Liver (tissue), 9 donors: ENCODE results near the gene WASF2. TPM values are rescaled to one million over a fixed set of nuclear protein-coding genes. Genes with fewer than 3 reads are reported as not detected.

Experiments used
- DNase-seq: peaks from one replicate; pipeline ENCODE4 v3.0.0-alpha.2; 2017; ENCODE audit warnings: low spot score
- H3K27ac ChIP-seq, 2 donors: one replicate each; pipeline ENCODE4 v1.7.0; 2013; ENCODE audit warnings: inconsistent platforms in 2 of 2, low read length in 2 of 2, control low read depth in 1 of 2, low read depth in 1 of 2, mild to moderate bottlenecking in 1 of 2
- H3K27me3 ChIP-seq, 4 donors: one replicate each; pipeline versions ENCODE4 v1.6.1 to v1.7.0; 2013; ENCODE audit warnings: low read length in 3 of 4, inconsistent platforms in 1 of 4, mild to moderate bottlenecking in 1 of 4, moderate library complexity in 1 of 4; ENCODE audit not compliant: control insufficient read depth in 4 of 4, insufficient read depth in 4 of 4
- H3K36me3 ChIP-seq, 4 donors: one replicate each; pipeline versions ENCODE4 v1.6.1 to v1.7.0; 2013; ENCODE audit warnings: low read length in 3 of 4, mild to moderate bottlenecking in 3 of 4, low read depth in 1 of 4, moderate library complexity in 1 of 4; ENCODE audit not compliant: control insufficient read depth in 4 of 4, insufficient read depth in 3 of 4
- H3K4me1 ChIP-seq, 4 donors: one replicate each; pipeline versions ENCODE4 v1.6.1 to v1.7.0; 2013; ENCODE audit warnings: low read length in 3 of 4, mild to moderate bottlenecking in 3 of 4, moderate library complexity in 1 of 4; ENCODE audit not compliant: control insufficient read depth in 4 of 4, insufficient read depth in 4 of 4
- H3K4me3 ChIP-seq, 3 donors: one replicate each; pipeline versions ENCODE4 v1.6.1 to v1.7.0; 2013; ENCODE audit warnings: low read length in 3 of 3, control low read depth in 1 of 3, low read depth in 1 of 3, mild to moderate bottlenecking in 1 of 3
- H3K9ac ChIP-seq, 2 donors: one replicate each; pipeline ENCODE4 v1.7.0; 2013; ENCODE audit warnings: low read length in 2 of 2, mild to moderate bottlenecking in 2 of 2, moderate library complexity in 2 of 2, control low read depth in 1 of 2, low read depth in 1 of 2
- H3K9me3 ChIP-seq, 4 donors: one replicate each; pipeline versions ENCODE4 v1.6.1 to v1.7.0; 2013; ENCODE audit warnings: low read length in 3 of 4; ENCODE audit not compliant: control insufficient read depth in 4 of 4
- EGR1 ChIP-seq, 2 donors: IDR thresholded peaks; 2 replicates each; pipeline ENCODE4 v1.6.1; 2016 to 2018; ENCODE audit warnings: antibody characterized with exemption in 2 of 2, low read depth in 2 of 2
- FOXA1 ChIP-seq: IDR thresholded peaks from 2 replicates; pipeline ENCODE4 v1.6.1; 2016; ENCODE audit warnings: antibody characterized with exemption
- FOXA2 ChIP-seq: IDR thresholded peaks from 2 replicates; pipeline ENCODE4 v1.6.1; 2016; ENCODE audit warnings: antibody characterized with exemption
- GABPA ChIP-seq, 2 donors: IDR thresholded peaks in 1 of 2; conservative IDR thresholded peaks in 1 of 2; 2 replicates each; pipeline ENCODE4 v1.6.1; 2016; ENCODE audit warnings: antibody characterized with exemption in 2 of 2, mild to moderate bottlenecking in 1 of 2, moderate library complexity in 1 of 2
- HNF4A ChIP-seq, 2 donors: conservative IDR thresholded peaks; 2 replicates each; pipeline ENCODE4 v1.6.1; 2016; ENCODE audit warnings: antibody characterized with exemption in 2 of 2, mild to moderate bottlenecking in 2 of 2
- HNF4G ChIP-seq: IDR thresholded peaks from 2 replicates; pipeline ENCODE4 v1.6.1; 2016; ENCODE audit warnings: antibody characterized with exemption
- JUND ChIP-seq, 2 donors: IDR thresholded peaks; 2 replicates each; pipeline ENCODE4 v1.6.1; 2016; ENCODE audit warnings: antibody characterized with exemption in 2 of 2
- NR2F2 ChIP-seq: IDR thresholded peaks from 2 replicates; pipeline ENCODE4 v1.6.1; 2016; ENCODE audit warnings: antibody characterized with exemption
- RAD21 ChIP-seq, 2 donors: IDR thresholded peaks; 2 replicates each; pipeline ENCODE4 v1.6.1; 2016; ENCODE audit warnings: antibody characterized with exemption in 2 of 2, mild to moderate bottlenecking in 2 of 2
- RXRA ChIP-seq, 2 donors: IDR thresholded peaks; 2 replicates each; pipeline ENCODE4 v1.6.1; 2017 to 2018; ENCODE audit warnings: antibody characterized with exemption in 2 of 2, mild to moderate bottlenecking in 1 of 2
- SP1 ChIP-seq: IDR thresholded peaks from 2 replicates; pipeline ENCODE4 v1.6.1; 2018; ENCODE audit warnings: antibody characterized with exemption, mild to moderate bottlenecking
- TAF1 ChIP-seq: conservative IDR thresholded peaks from 2 replicates; pipeline ENCODE4 v1.6.1; 2016; ENCODE audit warnings: antibody characterized with exemption, mild to moderate bottlenecking
- YY1 ChIP-seq: IDR thresholded peaks from 2 replicates; pipeline ENCODE4 v1.6.1; 2016; ENCODE audit warnings: antibody characterized with exemption, mild to moderate bottlenecking
- WGBS: extraction: QIAGEN DNeasy Blood & Tissue Kit; methylation state at CpG from one replicate; pipeline ENCODE4 v1.1.7; 2013; 5-methylcytosine and 5-hydroxymethylcytosine counted together
- polyA plus RNA-seq, 2 donors: library from polyadenylated mRNA; stranded (reverse) in 1 of 2; unstranded in 1 of 2; fragments of 200-250 nt in 1 of 2; fragments of >200 nt in 1 of 2; fragmentation: Nextera tagmentation in 1 of 2; extraction: Ambion mirVana in 1 of 2; gene quantifications; one replicate each; pipeline versions ENCODE4 v1.2.1 to v1.2.3, GENCODE V29; 2013 to 2015
- total RNA-seq, 2 donors: library from RNA; depleted of rRNA; stranded (reverse); fragments of >200 nt; gene quantifications; one replicate each; pipeline ENCODE4 v1.2.3, GENCODE V29; 2014
- TF ChIP-seq, protein P1 (sequence below): IDR thresholded peaks from 2 replicates; pipeline ENCODE4 v1.6.1; 2016; ENCODE audit warnings: antibody characterized with exemption
- TF ChIP-seq, protein P2 (sequence below): IDR thresholded peaks from 2 replicates; pipeline ENCODE4 v1.6.1; 2016; ENCODE audit warnings: antibody characterized with exemption
- TF ChIP-seq, protein P3 (sequence below): IDR thresholded peaks from 2 replicates; pipeline ENCODE4 v1.6.1; 2016; ENCODE audit warnings: antibody characterized with exemption, mild to moderate bottlenecking
- TF ChIP-seq, protein P4 (sequence below): fragments of 150-350 bp; IDR thresholded peaks from 2 replicates; pipeline ENCODE4 v1.5.1; 2017; ENCODE audit warnings: improper control_type of control experiment, low read depth, low read length; ENCODE audit not compliant: missing input control
- TF ChIP-seq, protein P5 (sequence below): IDR thresholded peaks from 2 replicates; pipeline ENCODE4 v1.6.1; 2016; ENCODE audit warnings: antibody characterized with exemption
- donor health status: healthy.
- donor health status: healthy.
- donor health status: healthy.
- donor health status: healthy.
- donor health status: healthy.

Gene WASF2
- total and polyA plus RNA-seq, 4 donors: 11.6 to 37.7 (median 18.7) TPM

DNA sequence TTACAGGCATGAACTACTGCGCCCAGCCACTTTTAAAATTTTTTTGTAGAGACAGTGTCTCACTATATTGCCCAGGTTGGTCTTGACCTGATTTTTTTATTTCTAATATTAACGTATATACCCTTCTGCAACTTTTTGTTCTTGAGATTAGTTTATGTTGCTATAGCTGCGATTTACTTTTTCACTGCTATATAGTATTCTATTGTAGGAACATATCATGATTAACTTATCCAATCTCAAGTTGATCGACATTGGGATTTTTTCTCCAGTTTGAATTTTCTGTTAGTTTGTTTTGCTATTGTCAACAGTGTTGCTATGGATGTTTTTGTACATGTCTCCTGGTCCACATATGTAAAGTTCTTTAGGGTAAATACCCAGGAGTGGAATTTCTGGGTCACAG is 35.4 kb downstream of the WASF2 start:
- WGBS: 95% methylated on average over 4 of the region's 4 CpGs
- no peak overlapping the region for H3K9ac ChIP-seq
- DNase-seq: no peak
- H3K9me3 ChIP-seq: no peaks in the 10 kb centered on the region
- TF ChIP-seq EGR1 (IDR thresholded peaks at IDR 0.05; ENCODE audit: low read depth in 2 of 2): no peak
- TF ChIP-seq, protein P1, sequence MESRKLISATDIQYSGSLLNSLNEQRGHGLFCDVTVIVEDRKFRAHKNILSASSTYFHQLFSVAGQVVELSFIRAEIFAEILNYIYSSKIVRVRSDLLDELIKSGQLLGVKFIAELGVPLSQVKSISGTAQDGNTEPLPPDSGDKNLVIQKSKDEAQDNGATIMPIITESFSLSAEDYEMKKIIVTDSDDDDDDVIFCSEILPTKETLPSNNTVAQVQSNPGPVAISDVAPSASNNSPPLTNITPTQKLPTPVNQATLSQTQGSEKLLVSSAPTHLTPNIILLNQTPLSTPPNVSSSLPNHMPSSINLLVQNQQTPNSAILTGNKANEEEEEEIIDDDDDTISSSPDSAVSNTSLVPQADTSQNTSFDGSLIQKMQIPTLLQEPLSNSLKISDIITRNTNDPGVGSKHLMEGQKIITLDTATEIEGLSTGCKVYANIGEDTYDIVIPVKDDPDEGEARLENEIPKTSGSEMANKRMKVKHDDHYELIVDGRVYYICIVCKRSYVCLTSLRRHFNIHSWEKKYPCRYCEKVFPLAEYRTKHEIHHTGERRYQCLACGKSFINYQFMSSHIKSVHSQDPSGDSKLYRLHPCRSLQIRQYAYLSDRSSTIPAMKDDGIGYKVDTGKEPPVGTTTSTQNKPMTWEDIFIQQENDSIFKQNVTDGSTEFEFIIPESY: no peak
- TF ChIP-seq HNF4A (conservative IDR thresholded peaks at IDR 0.05): no peak
- TF ChIP-seq, protein P2, sequence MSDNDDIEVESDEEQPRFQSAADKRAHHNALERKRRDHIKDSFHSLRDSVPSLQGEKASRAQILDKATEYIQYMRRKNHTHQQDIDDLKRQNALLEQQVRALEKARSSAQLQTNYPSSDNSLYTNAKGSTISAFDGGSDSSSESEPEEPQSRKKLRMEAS: no peak
- TF ChIP-seq, protein P3, sequence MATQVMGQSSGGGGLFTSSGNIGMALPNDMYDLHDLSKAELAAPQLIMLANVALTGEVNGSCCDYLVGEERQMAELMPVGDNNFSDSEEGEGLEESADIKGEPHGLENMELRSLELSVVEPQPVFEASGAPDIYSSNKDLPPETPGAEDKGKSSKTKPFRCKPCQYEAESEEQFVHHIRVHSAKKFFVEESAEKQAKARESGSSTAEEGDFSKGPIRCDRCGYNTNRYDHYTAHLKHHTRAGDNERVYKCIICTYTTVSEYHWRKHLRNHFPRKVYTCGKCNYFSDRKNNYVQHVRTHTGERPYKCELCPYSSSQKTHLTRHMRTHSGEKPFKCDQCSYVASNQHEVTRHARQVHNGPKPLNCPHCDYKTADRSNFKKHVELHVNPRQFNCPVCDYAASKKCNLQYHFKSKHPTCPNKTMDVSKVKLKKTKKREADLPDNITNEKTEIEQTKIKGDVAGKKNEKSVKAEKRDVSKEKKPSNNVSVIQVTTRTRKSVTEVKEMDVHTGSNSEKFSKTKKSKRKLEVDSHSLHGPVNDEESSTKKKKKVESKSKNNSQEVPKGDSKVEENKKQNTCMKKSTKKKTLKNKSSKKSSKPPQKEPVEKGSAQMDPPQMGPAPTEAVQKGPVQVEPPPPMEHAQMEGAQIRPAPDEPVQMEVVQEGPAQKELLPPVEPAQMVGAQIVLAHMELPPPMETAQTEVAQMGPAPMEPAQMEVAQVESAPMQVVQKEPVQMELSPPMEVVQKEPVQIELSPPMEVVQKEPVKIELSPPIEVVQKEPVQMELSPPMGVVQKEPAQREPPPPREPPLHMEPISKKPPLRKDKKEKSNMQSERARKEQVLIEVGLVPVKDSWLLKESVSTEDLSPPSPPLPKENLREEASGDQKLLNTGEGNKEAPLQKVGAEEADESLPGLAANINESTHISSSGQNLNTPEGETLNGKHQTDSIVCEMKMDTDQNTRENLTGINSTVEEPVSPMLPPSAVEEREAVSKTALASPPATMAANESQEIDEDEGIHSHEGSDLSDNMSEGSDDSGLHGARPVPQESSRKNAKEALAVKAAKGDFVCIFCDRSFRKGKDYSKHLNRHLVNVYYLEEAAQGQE: no peak
- TF ChIP-seq NR2F2: no peak
- TF ChIP-seq, protein P4, sequence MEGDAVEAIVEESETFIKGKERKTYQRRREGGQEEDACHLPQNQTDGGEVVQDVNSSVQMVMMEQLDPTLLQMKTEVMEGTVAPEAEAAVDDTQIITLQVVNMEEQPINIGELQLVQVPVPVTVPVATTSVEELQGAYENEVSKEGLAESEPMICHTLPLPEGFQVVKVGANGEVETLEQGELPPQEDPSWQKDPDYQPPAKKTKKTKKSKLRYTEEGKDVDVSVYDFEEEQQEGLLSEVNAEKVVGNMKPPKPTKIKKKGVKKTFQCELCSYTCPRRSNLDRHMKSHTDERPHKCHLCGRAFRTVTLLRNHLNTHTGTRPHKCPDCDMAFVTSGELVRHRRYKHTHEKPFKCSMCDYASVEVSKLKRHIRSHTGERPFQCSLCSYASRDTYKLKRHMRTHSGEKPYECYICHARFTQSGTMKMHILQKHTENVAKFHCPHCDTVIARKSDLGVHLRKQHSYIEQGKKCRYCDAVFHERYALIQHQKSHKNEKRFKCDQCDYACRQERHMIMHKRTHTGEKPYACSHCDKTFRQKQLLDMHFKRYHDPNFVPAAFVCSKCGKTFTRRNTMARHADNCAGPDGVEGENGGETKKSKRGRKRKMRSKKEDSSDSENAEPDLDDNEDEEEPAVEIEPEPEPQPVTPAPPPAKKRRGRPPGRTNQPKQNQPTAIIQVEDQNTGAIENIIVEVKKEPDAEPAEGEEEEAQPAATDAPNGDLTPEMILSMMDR: no peak
- TF ChIP-seq FOXA2: no peak
- TF ChIP-seq RAD21 (IDR thresholded peaks at IDR 0.05): no peak
- TF ChIP-seq YY1: no peak
- TF ChIP-seq JUND (IDR thresholded peaks at IDR 0.05): no peak
- TF ChIP-seq HNF4G: no peak
- no peak for TF ChIP-seq SP1
- TF ChIP-seq GABPA (IDR thresholded peaks at IDR 0.05 in 1 of 2, conservative IDR thresholded peaks at IDR 0.05 in 1 of 2): no peak
- TF ChIP-seq RXRA (IDR thresholded peaks at IDR 0.05): no peak
- TF ChIP-seq FOXA1: no peak
- TF ChIP-seq, protein P5, sequence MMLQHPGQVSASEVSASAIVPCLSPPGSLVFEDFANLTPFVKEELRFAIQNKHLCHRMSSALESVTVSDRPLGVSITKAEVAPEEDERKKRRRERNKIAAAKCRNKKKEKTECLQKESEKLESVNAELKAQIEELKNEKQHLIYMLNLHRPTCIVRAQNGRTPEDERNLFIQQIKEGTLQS: no peak
- no peak for TF ChIP-seq TAF1
- H3K36me3 ChIP-seq: no peaks in the 10 kb centered on the region
- H3K4me1 ChIP-seq: peaks cover 0 to 11% (median 5%) of the 10 kb centered on the region in 4 donors
- H3K27ac ChIP-seq: no peak overlapping the region
- no peaks in the 10 kb centered on the region for H3K27me3 ChIP-seq
- H3K4me3 ChIP-seq: no peak overlapping the region
